Ishikawa (cell line): Measurements from ENCODE around the gene VTCN1.

Experiments used
- CREB1 ChIP-seq: IDR thresholded peaks from 2 replicates; pipeline ENCODE4 v1.6.1; 2012; ENCODE audit warnings: low read depth
- REST ChIP-seq: IDR thresholded peaks from 2 replicates; pipeline ENCODE4 v1.6.1; 2012; ENCODE audit warnings: low read depth, mild to moderate bottlenecking
- TCF12 ChIP-seq: IDR thresholded peaks from 2 replicates; pipeline ENCODE4 v1.6.1; 2012; ENCODE audit warnings: low read depth
- TEAD4 ChIP-seq: IDR thresholded peaks from 2 replicates; pipeline ENCODE4 v1.6.1; 2012

- TF ChIP-seq TEAD4 = no peak
- TF ChIP-seq TCF12 = no peak
- no peak for TF ChIP-seq REST
- TF ChIP-seq CREB1 = no peak
Measured at GRCh38 chr1:117135329-117135728, 75.4 kb downstream of the VTCN1 start.
